BJ (cell line): ENCODE results near the gene CPVL. TPM values are rescaled to one million over a fixed set of nuclear protein-coding genes. Genes with fewer than 3 reads are reported as not detected.

Experiments
- CTCF ChIA-PET: fragments of 350-600 bp; formaldehyde crosslinking; extraction: SDS; loops from one replicate; lab custom pipeline; 2021; ENCODE audit warnings: antibody characterized with exemption, inconsistent platforms; lab: Yijun Ruan, JAX
- POLR2A ChIA-PET: fragments of 300-600 bp; sonication (Branson Sonifier 250); formaldehyde crosslinking; extraction: SDS; loops from one replicate; lab custom pipeline; 2021; ENCODE audit warnings: antibody characterized with exemption; lab: Charles Lee
- DNase-seq: peaks from one replicate; pipeline ENCODE4 v3.0.0-alpha.2; 2011; ENCODE audit warnings: low read depth
- H3K27me3 ChIP-seq: 2 replicates; pipeline ENCODE4 v1.6.0; 2011; ENCODE audit warnings: low read length; ENCODE audit not compliant: control insufficient read depth, insufficient read depth
- H3K36me3 ChIP-seq: 2 replicates; pipeline ENCODE4 v1.5.1; 2011; ENCODE audit warnings: low read length; ENCODE audit not compliant: control insufficient read depth, insufficient read depth
- H3K4me3 ChIP-seq: 2 replicates; pipeline ENCODE4 v1.5.1; 2011; ENCODE audit warnings: low read depth, mild to moderate bottlenecking, control low read depth, low read length
- polyA plus RNA-seq: library from polyadenylated mRNA; depleted of rRNA; stranded (reverse); fragments of >200 nt; gene quantifications from 2 replicates; pipeline ENCODE4 v1.2.3, GENCODE V29; 2011
- TF ChIP-seq, protein P1 (sequence below): IDR thresholded peaks from 2 replicates; pipeline ENCODE4 v1.5.1; 2011; ENCODE audit warnings: low read depth, mild to moderate bottlenecking, control low read depth, inconsistent platforms, low read length, moderate library complexity; ENCODE audit not compliant: insufficient read depth

CPVL gene
- polyA plus RNA-seq, 1 experiment, result not detected

DNA sequence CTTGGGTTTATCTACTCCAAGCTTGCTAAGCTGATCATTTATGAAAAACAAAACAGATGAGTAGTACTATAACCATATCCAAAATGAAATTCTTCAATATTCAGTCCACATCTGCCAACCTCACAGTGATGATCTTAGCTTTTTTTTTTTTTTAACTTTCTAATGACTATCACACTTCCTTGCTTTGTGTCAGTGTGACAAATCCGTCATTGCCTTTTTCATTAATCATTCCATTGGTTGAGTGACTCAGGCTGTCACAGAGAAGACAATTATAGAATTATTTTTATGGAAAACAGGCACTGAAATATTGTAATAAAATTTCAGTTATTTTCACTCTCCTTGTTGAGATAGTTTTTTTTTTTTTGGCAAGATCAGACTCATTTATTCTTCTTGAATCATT is 70.7 kb downstream of the CPVL start:
- ChIA-PET CTCF (interaction anchor here (0.6 to 2.9 kb wide), 2 partner anchors 148 to 1712 kb away, joined by 3 to 13 read pairs; no protein-coding TSS in a partner anchor), POLR2A (no interaction called here)
- TF ChIP-seq, protein P1, sequence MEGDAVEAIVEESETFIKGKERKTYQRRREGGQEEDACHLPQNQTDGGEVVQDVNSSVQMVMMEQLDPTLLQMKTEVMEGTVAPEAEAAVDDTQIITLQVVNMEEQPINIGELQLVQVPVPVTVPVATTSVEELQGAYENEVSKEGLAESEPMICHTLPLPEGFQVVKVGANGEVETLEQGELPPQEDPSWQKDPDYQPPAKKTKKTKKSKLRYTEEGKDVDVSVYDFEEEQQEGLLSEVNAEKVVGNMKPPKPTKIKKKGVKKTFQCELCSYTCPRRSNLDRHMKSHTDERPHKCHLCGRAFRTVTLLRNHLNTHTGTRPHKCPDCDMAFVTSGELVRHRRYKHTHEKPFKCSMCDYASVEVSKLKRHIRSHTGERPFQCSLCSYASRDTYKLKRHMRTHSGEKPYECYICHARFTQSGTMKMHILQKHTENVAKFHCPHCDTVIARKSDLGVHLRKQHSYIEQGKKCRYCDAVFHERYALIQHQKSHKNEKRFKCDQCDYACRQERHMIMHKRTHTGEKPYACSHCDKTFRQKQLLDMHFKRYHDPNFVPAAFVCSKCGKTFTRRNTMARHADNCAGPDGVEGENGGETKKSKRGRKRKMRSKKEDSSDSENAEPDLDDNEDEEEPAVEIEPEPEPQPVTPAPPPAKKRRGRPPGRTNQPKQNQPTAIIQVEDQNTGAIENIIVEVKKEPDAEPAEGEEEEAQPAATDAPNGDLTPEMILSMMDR, result no peak

DNA sequence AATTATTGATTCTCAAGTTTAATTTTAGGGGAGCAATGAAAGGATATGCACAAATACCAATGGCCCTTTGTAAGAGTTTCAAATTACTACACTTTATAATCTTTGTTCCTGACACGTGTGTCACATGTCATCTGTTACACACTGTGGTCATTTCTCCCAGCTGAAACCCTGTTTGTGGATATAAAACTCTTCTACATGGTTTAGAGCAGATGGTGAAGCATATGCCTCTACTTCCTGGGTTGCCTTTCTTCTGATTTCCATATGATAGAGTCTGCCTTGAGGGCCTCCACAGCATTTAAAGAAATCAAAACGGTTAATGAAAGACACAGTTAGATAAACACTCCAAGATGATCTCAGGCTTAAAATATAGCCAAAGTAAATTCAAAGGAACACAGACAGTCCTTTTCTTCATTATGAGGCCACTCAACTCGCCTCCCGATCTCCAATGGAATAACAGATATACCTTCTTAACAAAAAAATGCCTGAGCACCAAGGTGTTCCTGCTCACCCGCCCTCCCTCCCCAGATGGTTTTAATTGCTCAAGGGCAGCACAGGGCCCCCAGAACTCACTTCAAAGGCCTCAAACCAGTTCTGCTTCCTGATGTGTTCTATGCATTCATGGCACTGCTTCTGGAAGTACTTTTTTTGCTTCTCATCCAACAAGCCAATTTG is 75.0 kb downstream of the CPVL start:
- TF ChIP-seq, protein P1, result no peak
- Histone ChIP-seq H3K27me3 (peaks cover 2% of the 10 kb centered on the region; the same call in 1 of the 2 replicates), H3K36me3 (no peaks in the 10 kb centered on the region), H3K4me3 (no peak overlapping the region)
- DNase-seq, result no peak
- ChIA-PET CTCF (interaction anchor here (0.9 kb wide), 1 partner anchor 144 kb away, joined by 3 read pairs; no protein-coding TSS in a partner anchor), POLR2A (no interaction called here)

More for the DNA sequence above, 70.7 kb downstream of the CPVL start:
- H3K36me3 ChIP-seq, result no peaks in the 10 kb centered on the region
- DNase-seq, result no peak
- H3K4me3 ChIP-seq, result no peak overlapping the region
- peaks cover 2% of the 10 kb centered on the region for H3K27me3 ChIP-seq

DNA sequence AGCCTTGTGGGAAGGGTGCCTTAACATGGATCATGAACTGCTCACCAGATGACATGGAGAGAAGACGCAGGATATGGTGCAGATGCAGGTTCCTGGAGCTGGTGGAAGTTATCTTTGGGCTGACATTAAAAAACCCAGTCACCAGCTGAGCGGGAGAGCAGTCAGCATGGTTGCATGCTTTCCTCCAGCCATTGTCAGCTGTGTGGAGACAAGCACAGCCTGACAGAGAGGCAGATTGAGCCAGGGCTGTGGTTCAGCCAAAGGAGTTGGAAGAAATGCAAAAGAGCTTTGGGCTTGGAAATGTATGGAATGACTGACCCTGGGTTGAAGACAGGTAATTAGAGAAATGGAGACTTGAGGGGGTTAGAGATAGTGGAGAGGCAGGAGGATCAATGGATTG is 79.7 kb downstream of the CPVL start:
- ChIA-PET CTCF (no interaction called here), POLR2A (no interaction called here)
- H3K36me3 ChIP-seq, result no peaks in the 10 kb centered on the region
- H3K4me3 ChIP-seq, result no peak overlapping the region
- peaks cover 2% of the 10 kb centered on the region; the same call in 1 of the 2 replicates for H3K27me3 ChIP-seq
- DNase-seq, result no peak
- TF ChIP-seq, protein P1, result no peak

DNA sequence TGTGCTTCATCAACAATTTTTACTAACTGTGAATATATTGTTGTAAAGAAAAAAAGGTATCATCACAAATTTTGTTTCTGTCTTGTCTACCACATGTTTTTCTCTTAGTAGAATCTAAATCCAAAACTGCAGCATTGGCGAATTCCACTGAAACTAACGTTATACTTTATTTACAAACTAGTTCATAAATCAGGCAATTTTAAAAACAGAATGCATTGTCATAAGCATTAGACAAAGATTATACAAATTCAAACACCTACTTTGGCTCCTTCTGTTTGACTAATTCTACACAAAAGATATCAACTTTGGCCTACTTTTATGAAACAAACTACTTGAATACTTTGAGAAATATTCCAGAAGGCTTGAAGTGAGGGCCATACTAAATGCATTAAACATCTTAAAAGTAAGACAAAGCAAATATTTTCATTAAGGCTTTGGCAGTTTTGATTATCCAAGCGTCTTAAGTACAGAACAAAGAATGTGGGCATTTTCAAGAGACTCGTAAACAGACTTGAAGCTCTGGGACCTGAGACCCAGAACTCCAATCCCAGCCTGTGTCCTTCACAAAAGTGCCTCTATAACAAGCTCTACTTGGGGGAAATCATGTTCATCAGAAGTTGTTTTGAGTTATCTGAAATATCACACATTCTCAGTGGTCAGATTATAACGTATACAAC is 81.0 kb downstream of the CPVL start:
- no peaks in the 10 kb centered on the region for H3K27me3 ChIP-seq
- CTCF ChIA-PET, result no interaction called here
- no peaks in the 10 kb centered on the region for H3K36me3 ChIP-seq
- TF ChIP-seq, protein P1, result no peak
- no peak for DNase-seq
- H3K4me3 ChIP-seq, result no peak overlapping the region
- POLR2A ChIA-PET, result no interaction called here

DNA sequence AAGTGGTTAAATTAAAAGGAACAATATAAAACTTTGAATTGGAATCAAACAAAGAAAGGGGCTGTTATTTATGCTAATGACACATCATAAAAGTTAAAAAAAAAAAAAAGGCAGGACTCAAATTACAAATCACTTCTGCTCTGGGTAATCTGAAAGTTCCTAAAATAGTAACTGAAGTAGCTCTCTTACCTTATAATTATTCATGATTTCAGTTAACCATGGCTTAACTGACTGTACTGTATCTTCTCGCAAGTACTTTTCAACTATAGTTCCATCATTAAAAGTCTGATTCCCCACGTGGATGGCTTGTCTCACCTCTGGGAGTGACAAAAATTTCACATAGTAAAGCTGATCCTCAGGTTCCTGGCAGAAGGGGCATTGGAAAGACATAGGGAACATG is 82.5 kb downstream of the CPVL start:
- CTCF ChIA-PET, result no interaction called here

More for the DNA sequence above, 82.5 kb downstream of the CPVL start:
- no peak for DNase-seq
- Histone ChIP-seq H3K4me3 (no peak overlapping the region), H3K27me3 (no peaks in the 10 kb centered on the region), H3K36me3 (no peaks in the 10 kb centered on the region)
- TF ChIP-seq, protein P1, result no peak
- POLR2A ChIA-PET, result no interaction called here
